Brain microvascular endothelial cell (primary cell): ENCODE results near the gene SLC12A3.
A peak's percentile ranks its signal among the peaks of the same experiment; 100 is the strongest.
"Not testable (repeated sequence)": the region's sequence is repeated elsewhere in the genome, so short reads cannot be mapped to it uniquely, and the experiment has no call there.

Experiments used
- DNase-seq: peaks from one replicate; pipeline ENCODE4 v3.0.0-alpha.2; 2020
- H3K27ac ChIP-seq: fragments of 250-450 bp; sonication (Bioruptor Pico); 2 replicates; pipeline ENCODE4 v1.5.1; 2020; ENCODE audit warnings: mild to moderate bottlenecking, moderate library complexity
- H3K27me3 ChIP-seq: fragments of 250-450 bp; sonication (Bioruptor Pico); replicated peaks from 2 replicates; pipeline ENCODE4 v1.5.1; 2020; ENCODE audit warnings: mild to moderate bottlenecking
- H3K36me3 ChIP-seq: fragments of 250-450 bp; sonication (Bioruptor Pico); replicated peaks from 2 replicates; pipeline ENCODE4 v1.5.1; 2020; ENCODE audit warnings: mild to moderate bottlenecking
- H3K4me3 ChIP-seq: 2 replicates; pipeline ENCODE4 v1.5.1; 2011; ENCODE audit warnings: low read depth, mild to moderate bottlenecking, control low read depth, low read length, moderate library complexity
- CTCF ChIP-seq: IDR thresholded peaks from 2 replicates; pipeline ENCODE4 v1.5.1; 2011; ENCODE audit warnings: low read depth, mild to moderate bottlenecking, moderate library complexity, low read length, control low read depth, inconsistent platforms; ENCODE audit errors: missing control alignments
- in situ Hi-C: cut with HindIII; loops from 2 replicates; pipeline ENCODE4 v1.10.0; 2017; ENCODE audit warnings: low sequenced_read_pairs, low pct_ligation_motif_present

SLC12A3 gene

GRCh38 chr16:56868175-56868574, 3.2 kb downstream of the SLC12A3 start:
- Histone ChIP-seq H3K36me3 (no peaks in the 10 kb centered on the region), H3K4me3 (no peak overlapping the region), H3K27me3 (no peaks in the 10 kb centered on the region), H3K27ac (no peak overlapping the region)
- in situ Hi-C loops: no loop called here
- DNase-seq: no peak
- TF ChIP-seq CTCF: no peak

- in situ Hi-C loops, H3K4me3 ChIP-seq: not testable (repeated sequence)
Measured at GRCh38 chr16:56868766-56869165, 3.8 kb downstream of the SLC12A3 start.

GRCh38 chr16:56869513-56870275, 4.7 kb downstream of the SLC12A3 start:
- Histone ChIP-seq H3K27ac (no peak overlapping the region), H3K36me3 (no peaks in the 10 kb centered on the region), H3K27me3 (no peaks in the 10 kb centered on the region), H3K4me3 (no peak overlapping the region)
- in situ Hi-C loops: no loop called here
- TF ChIP-seq CTCF: peak; percentile 45
- DNase-seq: no peak

More at GRCh38 chr16:56868766-56869165, 3.8 kb downstream of the SLC12A3 start:
- not testable (repeated sequence) for H3K27ac ChIP-seq, H3K36me3 ChIP-seq, DNase-seq, H3K27me3 ChIP-seq

GRCh38 chr16:56870276-56870888, 5.4 kb downstream of the SLC12A3 start:
- DNase-seq: no peak
- H3K4me3 ChIP-seq: no peak overlapping the region
- in situ Hi-C loops: no loop called here

GRCh38 chr16:56871172-56871593, 6.2 kb downstream of the SLC12A3 start:
- in situ Hi-C loops: no loop called here
- no peaks in the 10 kb centered on the region for H3K36me3 ChIP-seq
- no peak for TF ChIP-seq CTCF
- peak; percentile 42 for DNase-seq
- no peak overlapping the region for H3K4me3 ChIP-seq
- H3K27ac ChIP-seq: no peak overlapping the region
- H3K27me3 ChIP-seq: no peaks in the 10 kb centered on the region

More at GRCh38 chr16:56870276-56870888, 5.4 kb downstream of the SLC12A3 start:
- TF ChIP-seq CTCF: no peak
- Histone ChIP-seq H3K36me3 (no peaks in the 10 kb centered on the region), H3K27me3 (no peaks in the 10 kb centered on the region), H3K27ac (no peak overlapping the region)

- Histone ChIP-seq H3K27me3 (no peaks in the 10 kb centered on the region), H3K27ac (no peak overlapping the region), H3K36me3 (no peaks in the 10 kb centered on the region), H3K4me3 (no peak overlapping the region)
- no peak for TF ChIP-seq CTCF
- in situ Hi-C loops: no loop called here
- no peak for DNase-seq
Measured at GRCh38 chr16:56872863-56873391, 7.9 kb downstream of the SLC12A3 start.
